Aortic smooth muscle cell (primary cell): ENCODE data around the gene ZNF835. TPM values are rescaled to one million over a fixed set of nuclear protein-coding genes. Genes with fewer than 3 reads are reported as not detected.

Experiments used
- total RNA-seq: library from RNA; depleted of rRNA; stranded (reverse); fragments of >200 nt; gene quantifications from 2 replicates; pipeline ENCODE4 v1.2.3, GENCODE V29; 2014

The ZNF835 gene
- total RNA-seq: 0.50 and 1.8 TPM in 2 replicates

GRCh38 chr19:56671613-56671994 lies at the start of gene ZNF835:
TSS of gene ZNF835 (minus strand) at chr19:56671757. CDS start at chr19:56665198, 6,559 bp downstream.

GRCh38 chr19:56642711-56643459 lies 28.7 kb downstream of the ZNF835 start, which contains the start of gene SMIM17:
TSS of gene SMIM17 (plus strand) at chr19:56643159. CDS start at chr19:56645668, 2,509 bp downstream.

Other genes starting within 250 kb of the ZNF835 start
- gene ZNF667, start 194.4 kb downstream of the ZNF835 start, total RNA-seq: 3.2 and 4.0 TPM in 2 replicates
- gene ZNF471, start 163.9 kb downstream of the ZNF835 start, total RNA-seq: 3.8 and 4.4 TPM in 2 replicates
- gene ZFP28, start 132.8 kb downstream of the ZNF835 start, total RNA-seq: 6.9 and 9.4 TPM in 2 replicates
- 6.3 and 6.5 TPM in 2 replicates for gene ZNF470, start 104.3 kb downstream of the ZNF835 start, total RNA-seq
- 4.8 and 5.0 TPM in 2 replicates for gene ZNF71, start 76.5 kb downstream of the ZNF835 start, total RNA-seq
- 0.12 and 0.13 TPM in 2 replicates for gene SMIM17, start 28.6 kb downstream of the ZNF835 start, total RNA-seq
- 2.3 and 4.4 TPM in 2 replicates for gene PEG3, start 169.0 kb upstream of the ZNF835 start, total RNA-seq
- 0.26 TPM in 1 of 2 replicates, not detected in the other for gene ZIM2, start 169.0 kb upstream of the ZNF835 start, total RNA-seq